Renal cortex interstitium (tissue), 11 donors: ENCODE measurements around the gene AJM1. TPM values are rescaled to one million over a fixed set of nuclear protein-coding genes. Genes with fewer than 3 reads are reported as not detected.

ENCODE experiments used
- DNase-seq, 11 donors: peaks; one replicate each; pipeline ENCODE4 v3.0.0-alpha.2; 2013; ENCODE audit warnings: low read depth in 9 of 11, low spot score in 4 of 11; ENCODE audit errors: extremely low read depth in 1 of 11
- polyA plus RNA-seq, 3 donors: library from polyadenylated mRNA; unstranded; fragments of 120-200 nt; gene quantifications; one replicate each; pipeline ENCODE4 v1.2.1, GENCODE V29; 2013; ENCODE audit not compliant: insufficient read length in 3 of 3

The AJM1 gene
- polyA plus RNA-seq, 3 donors = 0.64 to 1.7 (median 1.5) TPM

- DNase-seq = no peak
Measured at GRCh38 chr9:136849960-136850865, 7.9 kb downstream of the AJM1 start.

DNA sequence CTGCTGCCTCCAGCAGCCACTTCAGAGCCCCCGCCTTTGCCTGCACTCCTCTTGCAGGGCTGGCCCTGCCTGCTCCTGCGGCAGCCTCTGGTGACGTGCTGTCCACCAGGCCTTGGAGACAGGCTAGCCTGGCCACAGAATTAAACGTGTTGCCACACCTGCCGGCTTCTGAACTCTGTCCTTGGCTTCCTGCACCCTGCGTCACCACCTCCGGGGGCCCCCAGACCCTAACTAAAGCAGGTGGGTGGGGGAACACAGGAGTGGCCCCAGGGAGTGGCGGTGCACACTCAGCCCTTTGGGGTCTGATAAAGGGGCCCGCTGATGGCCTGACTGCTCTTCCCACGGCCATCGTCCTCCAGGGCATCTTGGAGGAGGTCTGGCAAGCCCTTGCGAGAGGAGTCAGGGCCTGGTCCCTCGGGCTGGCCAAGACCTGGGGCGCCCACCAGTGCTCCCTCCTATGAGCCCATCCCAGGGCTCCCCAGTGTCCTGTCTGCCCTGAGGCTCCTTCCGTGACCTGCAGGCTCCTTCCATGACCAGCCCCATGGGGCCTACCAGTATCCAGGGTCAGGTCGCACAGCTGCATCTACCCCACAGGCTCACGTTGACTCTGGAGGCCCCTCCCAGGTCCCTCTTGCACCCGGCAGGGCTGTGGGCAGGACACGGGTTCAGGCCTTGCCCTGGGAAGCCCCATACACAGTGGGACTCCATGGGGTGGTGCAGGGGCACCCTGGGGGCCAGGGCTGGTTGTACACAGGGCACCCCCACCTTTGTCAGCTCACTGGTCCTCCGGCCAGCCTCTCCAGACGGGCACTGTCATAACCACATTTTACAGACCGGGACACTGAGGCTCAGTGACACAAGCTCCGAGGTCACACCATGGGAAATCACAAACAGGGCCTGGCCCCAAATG, 8.8 kb downstream of the AJM1 start:
- no peak for DNase-seq

- no peak for DNase-seq
Measured at GRCh38 chr9:136851941-136852663, 9.8 kb downstream of the AJM1 start, which contains the start of gene MAMDC4. Gene MAMDC4, plus strand, starts transcription at chr9:136852346. Its CDS starts 71 bp downstream, at chr9:136852417.

GRCh38 chr9:136852664-136853595, 10.7 kb downstream of the AJM1 start:
- DNase-seq = no peak

GRCh38 chr9:136853596-136854112, 11.4 kb downstream of the AJM1 start:
- no peak for DNase-seq

DNA sequence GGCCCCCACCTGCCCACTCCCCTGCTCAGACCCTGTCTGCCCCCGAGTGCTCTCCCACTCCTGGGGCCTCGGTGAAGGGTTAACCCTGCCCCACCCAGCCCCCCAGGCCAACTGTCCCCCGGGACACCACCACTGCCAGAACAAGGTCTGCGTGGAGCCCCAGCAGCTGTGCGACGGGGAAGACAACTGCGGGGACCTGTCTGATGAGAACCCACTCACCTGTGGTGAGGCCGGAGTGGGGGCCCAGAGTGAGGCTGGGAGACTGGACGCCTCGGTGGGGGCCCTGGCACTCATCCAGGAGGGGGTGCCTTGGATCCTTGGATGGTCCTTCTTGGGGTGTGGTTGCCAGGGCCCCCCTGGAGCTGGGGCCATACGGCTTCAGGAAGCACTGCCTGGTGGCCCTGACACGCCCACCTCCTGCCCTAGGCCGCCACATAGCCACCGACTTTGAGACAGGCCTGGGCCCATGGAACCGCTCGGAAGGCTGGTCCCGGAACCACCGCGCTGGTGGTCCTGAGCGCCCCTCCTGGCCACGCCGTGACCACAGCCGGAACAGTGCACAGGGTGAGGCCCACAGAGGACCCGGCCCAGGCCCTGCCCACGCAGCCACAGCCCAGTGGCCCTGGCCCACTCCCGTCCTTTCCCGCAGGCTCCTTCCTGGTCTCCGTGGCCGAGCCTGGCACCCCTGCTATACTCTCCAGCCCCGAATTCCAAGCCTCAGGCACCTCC, 12.0 kb downstream of the AJM1 start:
- DNase-seq = no peak

GRCh38 chr9:136854842-136855460, 12.7 kb downstream of the AJM1 start:
- DNase-seq = no peak

GRCh38 chr9:136855461-136856078, 13.3 kb downstream of the AJM1 start:
- DNase-seq = no peak

DNA sequence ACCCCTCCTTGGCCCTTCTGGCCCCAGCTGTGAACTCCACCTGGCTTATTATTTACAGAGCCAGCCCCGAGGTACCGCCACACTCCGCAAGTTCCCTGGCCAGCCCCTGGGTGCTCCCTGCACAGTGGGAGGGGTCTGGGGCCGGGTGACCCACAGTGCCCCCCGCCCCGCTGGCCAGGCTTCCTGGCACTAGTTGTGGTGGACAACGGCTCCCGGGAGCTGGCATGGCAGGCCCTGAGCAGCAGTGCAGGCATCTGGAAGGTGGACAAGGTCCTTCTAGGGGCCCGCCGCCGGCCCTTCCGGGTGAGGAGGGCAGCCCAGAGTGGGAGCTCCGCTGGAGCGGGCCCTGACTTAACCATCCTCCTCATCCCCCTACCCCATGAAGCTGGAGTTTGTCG, 13.8 kb downstream of the AJM1 start:
- DNase-seq = no peak

DNA sequence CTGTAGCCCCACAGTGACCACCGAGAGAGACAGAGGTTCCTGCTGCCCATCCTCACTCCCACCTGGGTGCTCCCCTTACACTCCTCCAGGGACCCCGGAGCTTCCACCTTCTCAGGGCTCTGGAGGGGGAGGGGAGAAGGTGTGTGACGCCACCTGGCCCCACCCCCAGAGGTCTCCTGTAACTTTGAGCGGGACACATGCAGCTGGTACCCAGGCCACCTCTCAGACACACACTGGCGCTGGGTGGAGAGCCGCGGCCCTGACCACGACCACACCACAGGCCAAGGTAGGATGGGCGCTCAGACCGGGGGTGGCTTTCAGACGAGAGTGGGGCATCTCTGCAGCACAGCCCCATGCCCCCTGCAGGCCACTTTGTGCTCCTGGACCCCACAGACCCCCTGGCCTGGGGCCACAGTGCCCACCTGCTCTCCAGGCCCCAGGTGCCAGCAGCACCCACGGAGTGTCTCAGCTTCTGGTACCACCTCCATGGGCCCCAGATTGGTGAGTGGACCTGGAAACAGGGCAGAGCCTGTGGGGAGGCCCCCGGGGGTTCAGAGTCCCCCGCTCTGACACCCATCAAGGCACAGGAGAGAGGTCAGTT, 14.4 kb downstream of the AJM1 start:
- DNase-seq = no peak

DNA sequence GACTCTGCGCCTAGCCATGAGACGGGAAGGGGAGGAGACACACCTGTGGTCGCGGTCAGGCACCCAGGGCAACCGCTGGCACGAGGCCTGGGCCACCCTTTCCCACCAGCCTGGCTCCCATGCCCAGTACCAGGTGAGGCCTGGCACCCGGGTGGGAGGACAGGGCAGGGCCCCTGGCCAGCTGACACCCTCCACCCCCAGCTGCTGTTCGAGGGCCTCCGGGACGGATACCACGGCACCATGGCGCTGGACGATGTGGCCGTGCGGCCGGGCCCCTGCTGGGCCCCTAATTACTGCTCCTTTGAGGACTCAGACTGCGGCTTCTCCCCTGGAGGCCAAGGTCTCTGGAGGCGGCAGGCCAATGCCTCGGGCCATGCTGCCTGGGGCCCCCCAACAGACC, 14.9 kb downstream of the AJM1 start:
- no peak for DNase-seq

GRCh38 chr9:136857581-136858412, 15.5 kb downstream of the AJM1 start:
- no peak for DNase-seq

GRCh38 chr9:136858452-136858843, 16.2 kb downstream of the AJM1 start:
- no peak for DNase-seq

DNA sequence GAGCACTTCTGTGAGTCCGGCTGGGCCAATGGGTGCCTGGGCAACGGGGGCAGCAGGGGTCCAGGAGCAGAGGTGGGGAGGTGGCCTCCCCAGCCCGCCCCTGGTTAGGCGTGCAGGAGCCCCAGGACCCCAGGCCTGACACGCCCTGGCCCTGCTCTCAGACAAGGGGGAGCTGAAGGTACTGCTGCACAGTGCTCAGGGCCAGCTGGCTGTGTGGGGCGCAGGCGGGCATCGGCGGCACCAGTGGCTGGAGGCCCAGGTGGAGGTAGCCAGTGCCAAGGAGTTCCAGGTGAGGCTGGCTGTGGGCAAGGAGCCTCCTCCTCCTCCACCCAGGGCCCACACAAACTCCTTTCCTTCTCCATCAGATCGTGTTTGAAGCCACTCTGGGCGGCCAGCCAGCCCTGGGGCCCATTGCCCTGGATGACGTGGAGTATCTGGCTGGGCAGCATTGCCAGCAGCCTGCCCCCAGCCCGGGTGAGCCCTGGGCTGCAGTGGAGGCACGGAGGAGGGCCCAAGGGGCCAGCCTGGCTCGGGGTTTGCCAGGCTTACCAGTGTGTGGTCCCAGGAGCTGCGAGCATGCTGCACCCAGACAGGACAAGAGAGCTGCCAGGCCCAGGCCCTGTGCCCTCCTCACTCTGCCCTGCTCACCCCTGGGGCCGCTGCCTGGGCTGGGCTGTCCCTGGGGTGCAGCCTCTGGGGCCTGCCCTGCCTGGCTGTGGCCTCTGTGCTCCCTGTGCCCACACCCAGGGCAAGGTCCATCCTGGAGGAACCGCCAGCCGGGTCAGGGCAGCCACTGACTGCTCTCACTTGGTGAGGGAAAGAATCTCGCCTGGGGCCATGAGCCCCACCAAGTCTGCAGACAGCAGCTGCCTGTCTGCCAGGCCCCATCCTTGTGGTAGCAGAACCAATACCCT, 16.8 kb downstream of the AJM1 start:
- DNase-seq = no peak
